Measurements from ENCODE around the gene ABCB10.

The ABCB10 gene

GRCh38 chr1:229557913-229558414 is 543 bp downstream of the ABCB10 start:
- Histone ChIP-seq H3K27ac (ENCODE audit: low read depth, low read length) (peak overlapping the region; percentile 91), H2BK12ac (ENCODE audit: low read length) (no peak overlapping the region), H2BK5ac (ENCODE audit: low read depth, low read length, poor library complexity) (peak overlapping the region; percentile 76), H2BK120ac (ENCODE audit: insufficient read depth, low read length, poor library complexity) (no peak overlapping the region), H3K4me1 (ENCODE audit: control insufficient read depth in 1 of 2, insufficient read depth in 2 of 2, low read length in 2 of 2) (peaks cover 0 to 4% of the 10 kb centered on the region in 2 experiments), H3K14ac (ENCODE audit: low read length) (peak overlapping the region; percentile 96), H3K18ac (ENCODE audit: low read length) (peak overlapping the region; percentile 19), H4K12ac (ENCODE audit: low read depth, low read length) (no peak overlapping the region), H3K4me3 (ENCODE audit: low read depth, low read length) (peak overlapping the region; percentile 97), H3K9ac (ENCODE audit: low read length) (peak overlapping the region; percentile 92), H3K79me1 (ENCODE audit: low read length) (peaks cover 10% of the 10 kb centered on the region), H3K9me3 (ENCODE audit: insufficient read depth, low read depth, low read length) (no peaks in the 10 kb centered on the region), H2AFZ (ENCODE audit: insufficient read depth, low read length, poor library complexity) (peak overlapping the region; percentile 6), H3K4ac (ENCODE audit: low read depth, low read length) (peak overlapping the region; percentile 0), H4K91ac (ENCODE audit: low read depth, low read length) (peak overlapping the region; percentile 87), H3K4me2 (ENCODE audit: low read length) (peak overlapping the region; percentile 92), H3K23ac (ENCODE audit: low read length) (no peak overlapping the region), H3K36me3 (ENCODE audit: control insufficient read depth in 1 of 2, insufficient read depth in 2 of 2, low read length in 2 of 2) (peaks cover 0 to 2% of the 10 kb centered on the region in 2 experiments), H2AK5ac (ENCODE audit: low read length) (no peak overlapping the region), H3K27me3 (ENCODE audit: insufficient read depth, low read length) (no peaks in the 10 kb centered on the region), H4K8ac (ENCODE audit: low read depth, low read length) (peak overlapping the region; percentile 90), H3K79me2 (ENCODE audit: control insufficient read depth, insufficient read depth, low read length, poor library complexity) (peaks cover 8% of the 10 kb centered on the region)
- no CpG with 5 or more reads among the region's 59 CpGs for WGBS (ENCODE audit: extremely low coverage, insufficient coverage, insufficient read length)
- peak in 1 of 2 donors; percentile 39 for DNase-seq

DNA sequence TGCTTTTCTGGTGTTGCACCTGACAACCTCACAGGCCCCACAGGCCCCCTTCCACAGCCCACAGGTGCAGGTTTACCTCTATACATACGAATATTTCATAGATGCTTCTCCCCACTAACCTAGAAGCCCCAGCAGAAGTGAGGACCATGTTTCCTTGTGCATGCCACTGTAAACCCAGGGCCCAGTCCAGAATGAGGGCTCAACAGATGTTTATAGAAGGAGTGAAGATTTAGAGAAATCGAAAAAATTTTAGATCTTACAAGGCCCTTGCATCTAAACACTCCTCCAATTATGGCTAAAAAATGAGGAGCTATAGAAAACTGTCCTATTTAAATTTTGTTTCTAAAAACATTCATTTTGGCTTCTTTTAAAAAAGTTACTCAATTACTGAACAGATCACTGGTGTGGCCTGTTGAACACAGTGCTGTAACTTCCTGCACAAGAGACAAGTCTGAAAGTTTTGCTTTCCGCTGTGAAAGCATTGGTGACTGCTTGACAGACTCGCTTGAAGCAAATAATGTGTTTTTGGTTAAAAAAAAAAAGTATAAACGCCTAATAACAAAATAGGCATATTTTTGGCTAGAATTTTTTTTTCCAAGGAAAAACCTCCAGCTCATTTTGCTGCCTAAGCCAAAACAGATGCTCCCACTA is 1.2 kb downstream of the ABCB10 start:
- Histone ChIP-seq H3K9ac (ENCODE audit: low read length) (peak overlapping the region; percentile 92), H2BK5ac (ENCODE audit: low read depth, low read length, poor library complexity) (no peak overlapping the region), H3K23ac (ENCODE audit: low read length) (no peak overlapping the region), H3K18ac (ENCODE audit: low read length) (no peak overlapping the region), H3K79me1 (ENCODE audit: low read length) (peaks cover 10% of the 10 kb centered on the region), H3K79me2 (ENCODE audit: control insufficient read depth, insufficient read depth, low read length, poor library complexity) (peaks cover 8% of the 10 kb centered on the region), H4K8ac (ENCODE audit: low read depth, low read length) (no peak overlapping the region), H3K4me1 (ENCODE audit: control insufficient read depth in 1 of 2, insufficient read depth in 2 of 2, low read length in 2 of 2) (peaks cover 0 to 3% of the 10 kb centered on the region in 2 experiments), H3K4me3 (ENCODE audit: low read depth, low read length) (no peak overlapping the region), H3K4me2 (ENCODE audit: low read length) (peak overlapping the region; percentile 92), H2AFZ (ENCODE audit: insufficient read depth, low read length, poor library complexity) (no peak overlapping the region), H3K4ac (ENCODE audit: low read depth, low read length) (peak overlapping the region; percentile 0), H4K12ac (ENCODE audit: low read depth, low read length) (no peak overlapping the region), H4K91ac (ENCODE audit: low read depth, low read length) (no peak overlapping the region), H2BK120ac (ENCODE audit: insufficient read depth, low read length, poor library complexity) (no peak overlapping the region), H2BK12ac (ENCODE audit: low read length) (no peak overlapping the region), H3K27ac (ENCODE audit: low read depth, low read length) (no peak overlapping the region), H3K36me3 (ENCODE audit: control insufficient read depth in 1 of 2, insufficient read depth in 2 of 2, low read length in 2 of 2) (peaks cover 0 to 2% of the 10 kb centered on the region in 2 experiments), H3K9me3 (ENCODE audit: insufficient read depth, low read depth, low read length) (no peaks in the 10 kb centered on the region), H3K14ac (ENCODE audit: low read length) (no peak overlapping the region), H2AK5ac (ENCODE audit: low read length) (no peak overlapping the region), H3K27me3 (ENCODE audit: insufficient read depth, low read length) (no peaks in the 10 kb centered on the region)
- no peak for DNase-seq
- no CpG with 5 or more reads among the region's 5 CpGs for WGBS (ENCODE audit: extremely low coverage, insufficient coverage, insufficient read length)

- Histone ChIP-seq H3K4me1 (ENCODE audit: control insufficient read depth in 1 of 2, insufficient read depth in 2 of 2, low read length in 2 of 2) (peaks cover 0 to 3% of the 10 kb centered on the region in 2 experiments), H3K27ac (ENCODE audit: low read depth, low read length) (no peak overlapping the region), H3K23ac (ENCODE audit: low read length) (no peak overlapping the region), H3K4me2 (ENCODE audit: low read length) (no peak overlapping the region), H2BK12ac (ENCODE audit: low read length) (no peak overlapping the region), H4K91ac (ENCODE audit: low read depth, low read length) (no peak overlapping the region), H3K18ac (ENCODE audit: low read length) (no peak overlapping the region), H3K79me2 (ENCODE audit: control insufficient read depth, insufficient read depth, low read length, poor library complexity) (peaks cover 8% of the 10 kb centered on the region), H3K9ac (ENCODE audit: low read length) (peak overlapping the region; percentile 3), H3K9me3 (ENCODE audit: insufficient read depth, low read depth, low read length) (no peaks in the 10 kb centered on the region), H2BK120ac (ENCODE audit: insufficient read depth, low read length, poor library complexity) (no peak overlapping the region), H2AFZ (ENCODE audit: insufficient read depth, low read length, poor library complexity) (no peak overlapping the region), H3K36me3 (ENCODE audit: control insufficient read depth in 1 of 2, insufficient read depth in 2 of 2, low read length in 2 of 2) (peaks cover 0 to 2% of the 10 kb centered on the region in 2 experiments), H3K27me3 (ENCODE audit: insufficient read depth, low read length) (no peaks in the 10 kb centered on the region), H2AK5ac (ENCODE audit: low read length) (no peak overlapping the region), H4K12ac (ENCODE audit: low read depth, low read length) (no peak overlapping the region), H2BK5ac (ENCODE audit: low read depth, low read length, poor library complexity) (no peak overlapping the region), H3K4ac (ENCODE audit: low read depth, low read length) (no peak overlapping the region), H3K79me1 (ENCODE audit: low read length) (peaks cover 10% of the 10 kb centered on the region), H3K14ac (ENCODE audit: low read length) (no peak overlapping the region), H4K8ac (ENCODE audit: low read depth, low read length) (no peak overlapping the region), H3K4me3 (ENCODE audit: low read depth, low read length) (no peak overlapping the region)
- no peak for DNase-seq
- whole genome bisulfite sequencing (ENCODE audit: extremely low coverage, insufficient coverage, insufficient read length), result no CpG with 5 or more reads among the region's 10 CpGs
These were observed 3.5 kb downstream of the ABCB10 start for GRCh38 chr1:229554886-229555621.

DNA sequence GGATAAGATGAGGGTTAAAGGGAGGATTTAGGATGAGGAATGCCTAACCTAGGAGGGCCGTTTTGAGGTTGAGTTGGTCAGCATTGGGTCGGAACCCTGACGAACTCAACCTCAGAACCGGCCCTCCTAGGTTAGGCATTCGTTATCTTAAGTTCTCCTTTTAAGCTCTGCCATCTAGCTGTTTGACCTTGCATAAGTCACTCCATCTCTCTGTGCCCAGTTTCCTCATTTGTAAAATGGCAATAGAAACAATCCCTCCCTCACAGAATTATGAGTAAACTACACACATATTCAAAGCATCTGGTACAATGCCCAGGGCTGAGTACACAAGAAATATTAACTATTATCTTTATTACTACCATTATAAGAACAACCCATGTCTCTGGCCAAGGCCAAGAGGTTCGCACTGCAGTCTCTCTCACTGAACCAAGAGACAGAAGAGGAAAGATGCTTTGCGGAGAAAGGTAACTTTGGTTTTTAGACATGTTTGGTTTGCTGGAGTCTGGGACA is 4.8 kb downstream of the ABCB10 start:
- Histone ChIP-seq H4K91ac (ENCODE audit: low read depth, low read length) (no peak overlapping the region), H3K4me2 (ENCODE audit: low read length) (no peak overlapping the region), H2BK5ac (ENCODE audit: low read depth, low read length, poor library complexity) (no peak overlapping the region), H2AFZ (ENCODE audit: insufficient read depth, low read length, poor library complexity) (no peak overlapping the region), H3K79me1 (ENCODE audit: low read length) (peaks cover 6% of the 10 kb centered on the region), H3K36me3 (ENCODE audit: control insufficient read depth in 1 of 2, insufficient read depth in 2 of 2, low read length in 2 of 2) (peaks cover 3 to 6% of the 10 kb centered on the region in 2 experiments), H4K8ac (ENCODE audit: low read depth, low read length) (no peak overlapping the region), H3K79me2 (ENCODE audit: control insufficient read depth, insufficient read depth, low read length, poor library complexity) (peaks cover 6% of the 10 kb centered on the region), H2BK120ac (ENCODE audit: insufficient read depth, low read length, poor library complexity) (no peak overlapping the region), H3K14ac (ENCODE audit: low read length) (no peak overlapping the region), H3K9ac (ENCODE audit: low read length) (no peak overlapping the region), H2BK12ac (ENCODE audit: low read length) (no peak overlapping the region), H3K4ac (ENCODE audit: low read depth, low read length) (no peak overlapping the region), H3K27ac (ENCODE audit: low read depth, low read length) (no peak overlapping the region), H2AK5ac (ENCODE audit: low read length) (no peak overlapping the region), H3K4me1 (ENCODE audit: control insufficient read depth in 1 of 2, insufficient read depth in 2 of 2, low read length in 2 of 2) (peaks cover 0 to 3% of the 10 kb centered on the region in 2 experiments), H3K4me3 (ENCODE audit: low read depth, low read length) (no peak overlapping the region), H3K9me3 (ENCODE audit: insufficient read depth, low read depth, low read length) (no peaks in the 10 kb centered on the region), H3K23ac (ENCODE audit: low read length) (no peak overlapping the region), H3K18ac (ENCODE audit: low read length) (no peak overlapping the region), H3K27me3 (ENCODE audit: insufficient read depth, low read length) (no peaks in the 10 kb centered on the region), H4K12ac (ENCODE audit: low read depth, low read length) (no peak overlapping the region)
- WGBS (ENCODE audit: extremely low coverage, insufficient coverage, insufficient read length), result no CpG with 5 or more reads among the region's 7 CpGs
- DNase-seq, result no peak

Data from trophoblast cell (in vitro differentiated cells and primary cell).